Mucosa of rectum (tissue), 2 donors: ENCODE data around the gene WTAP.
A peak's percentile ranks its signal among the peaks of the same experiment; 100 is the strongest.
"Not testable (repeated sequence)": the region's sequence is repeated elsewhere in the genome, so short reads cannot be mapped to it uniquely, and the experiment has no call there.

Experiments used
- H3K27ac ChIP-seq, 2 donors: one replicate each; pipeline ENCODE4 v1.7.0; 2013; ENCODE audit warnings: inconsistent platforms in 2 of 2, low read depth in 2 of 2, low read length in 2 of 2
- H3K27me3 ChIP-seq, 2 donors: one replicate each; pipeline ENCODE4 v1.7.0; 2013; ENCODE audit warnings: low read length in 2 of 2; ENCODE audit not compliant: control insufficient read depth in 2 of 2, insufficient read depth in 2 of 2
- H3K36me3 ChIP-seq, 2 donors: one replicate each; pipeline ENCODE4 v1.7.0; 2013; ENCODE audit warnings: low read length in 2 of 2; ENCODE audit not compliant: control insufficient read depth in 2 of 2, insufficient read depth in 2 of 2
- H3K4me1 ChIP-seq, 2 donors: one replicate each; pipeline ENCODE4 v1.7.0; 2013; ENCODE audit warnings: low read length in 2 of 2, mild to moderate bottlenecking in 1 of 2; ENCODE audit not compliant: control insufficient read depth in 2 of 2, insufficient read depth in 2 of 2
- H3K4me3 ChIP-seq, 2 donors: one replicate each; pipeline ENCODE4 v1.7.0; 2013; ENCODE audit warnings: low read length in 2 of 2
- H3K9ac ChIP-seq, 2 donors: one replicate each; pipeline ENCODE4 v1.7.0; 2013; ENCODE audit warnings: low read length in 2 of 2, low read depth in 1 of 2, mild to moderate bottlenecking in 1 of 2
- H3K9me3 ChIP-seq, 2 donors: one replicate each; pipeline ENCODE4 v1.7.0; 2013; ENCODE audit warnings: low read length in 2 of 2; ENCODE audit not compliant: control insufficient read depth in 2 of 2
- donor health status: healthy.
- donor health status: Normal muscosa, but diverticular disease.

WTAP gene

GRCh38 chr6:159693128-159693893 is 34.0 kb upstream of the WTAP start, which contains the start of gene SOD2:
Gene SOD2 (minus strand): TSS chr6:159693241. CDS start chr6:159693167, 74 bp downstream.
- Histone ChIP-seq H3K4me3 (peak within 1 kb of the TSS; percentile 79 to 85), H3K27ac (peak within 1 kb of the TSS; percentile 96 to 97), H3K36me3 (peaks cover 6 to 10% of the 10 kb centered on the region in 2 donors), H3K9me3 (no peaks in the 10 kb centered on the region), H3K4me1 (peaks cover 22 to 24% of the 10 kb centered on the region in 2 donors), H3K27me3 (no peaks in the 10 kb centered on the region), H3K9ac (peak within 1 kb of the TSS; percentile 69 to 97)

GRCh38 chr6:159693894-159694545 is 33.3 kb upstream of the WTAP start:
- peaks cover 24 to 26% of the 10 kb centered on the region in 2 donors for H3K4me1 ChIP-seq
- no peaks in the 10 kb centered on the region for H3K27me3 ChIP-seq
- peak overlapping the region; percentile 96 to 97 for H3K27ac ChIP-seq
- no peaks in the 10 kb centered on the region for H3K9me3 ChIP-seq
- peaks cover 3 to 4% of the 10 kb centered on the region in 2 donors for H3K36me3 ChIP-seq
- H3K9ac ChIP-seq, result peak overlapping the region; percentile 63 to 97
- H3K4me3 ChIP-seq, result peak overlapping the region; percentile 79 to 85

- no peak overlapping the region for H3K27ac ChIP-seq
- no peaks in the 10 kb centered on the region for H3K36me3 ChIP-seq
- H3K27me3 ChIP-seq, result no peaks in the 10 kb centered on the region
- H3K4me1 ChIP-seq, result peaks cover 27 to 28% of the 10 kb centered on the region in 2 donors
- H3K9me3 ChIP-seq, result no peaks in the 10 kb centered on the region
- no peak overlapping the region for H3K4me3 ChIP-seq
- H3K9ac ChIP-seq, result no peak overlapping the region
These were observed 31.3 kb upstream of the WTAP start for GRCh38 chr6:159695984-159696383.

- H3K4me3 ChIP-seq, result no peak overlapping the region
- peak overlapping the region in 1 of 2 donors; percentile 30 for H3K27ac ChIP-seq
- H3K36me3 ChIP-seq, result no peaks in the 10 kb centered on the region
- H3K4me1 ChIP-seq, result peaks cover 5 to 7% of the 10 kb centered on the region in 2 donors
- no peak overlapping the region for H3K9ac ChIP-seq
- H3K9me3 ChIP-seq, result no peaks in the 10 kb centered on the region
- H3K27me3 ChIP-seq, result no peaks in the 10 kb centered on the region
These were observed 26.3 kb upstream of the WTAP start for GRCh38 chr6:159700970-159701369.

GRCh38 chr6:159701413-159701999 is 25.8 kb upstream of the WTAP start:
- Histone ChIP-seq H3K36me3 (no peaks in the 10 kb centered on the region), H3K27me3 (no peaks in the 10 kb centered on the region), H3K27ac (peak overlapping the region in 1 of 2 donors; percentile 30), H3K9ac (no peak overlapping the region), H3K9me3 (no peaks in the 10 kb centered on the region), H3K4me1 (peaks cover 5 to 7% of the 10 kb centered on the region in 2 donors), H3K4me3 (no peak overlapping the region)

- not testable (repeated sequence) for H3K4me3 ChIP-seq, H3K27me3 ChIP-seq, H3K9ac ChIP-seq, H3K36me3 ChIP-seq, H3K27ac ChIP-seq, H3K9me3 ChIP-seq, H3K4me1 ChIP-seq
These were observed 16.7 kb upstream of the WTAP start for GRCh38 chr6:159710603-159711002.

- not testable (repeated sequence) for H3K9me3 ChIP-seq, H3K4me1 ChIP-seq, H3K9ac ChIP-seq, H3K4me3 ChIP-seq, H3K36me3 ChIP-seq, H3K27ac ChIP-seq, H3K27me3 ChIP-seq
These were observed 14.9 kb upstream of the WTAP start for GRCh38 chr6:159712389-159712788.

GRCh38 chr6:159713984-159714383 is 13.3 kb upstream of the WTAP start:
- Histone ChIP-seq H3K27me3 (no peaks in the 10 kb centered on the region), H3K36me3 (no peaks in the 10 kb centered on the region), H3K27ac (no peak overlapping the region), H3K9me3 (no peaks in the 10 kb centered on the region), H3K9ac (no peak overlapping the region), H3K4me1 (peaks cover 3% of the 10 kb centered on the region in 2 donors), H3K4me3 (no peak overlapping the region)

GRCh38 chr6:159714404-159714803 is 12.9 kb upstream of the WTAP start:
- no peaks in the 10 kb centered on the region for H3K36me3 ChIP-seq
- H3K27ac ChIP-seq, result no peak overlapping the region
- H3K4me3 ChIP-seq, result no peak overlapping the region
- peaks cover 3% of the 10 kb centered on the region in 2 donors for H3K4me1 ChIP-seq
- no peaks in the 10 kb centered on the region for H3K27me3 ChIP-seq
- H3K9ac ChIP-seq, result no peak overlapping the region
- no peaks in the 10 kb centered on the region for H3K9me3 ChIP-seq

GRCh38 chr6:159715166-159715565 is 12.1 kb upstream of the WTAP start:
- Histone ChIP-seq H3K27me3 (no peaks in the 10 kb centered on the region), H3K27ac (no peak overlapping the region), H3K36me3 (no peaks in the 10 kb centered on the region), H3K9me3 (no peaks in the 10 kb centered on the region), H3K9ac (no peak overlapping the region), H3K4me3 (no peak overlapping the region), H3K4me1 (peaks cover 3% of the 10 kb centered on the region in 2 donors)
